SK-N-MC (cell line): ENCODE results near the gene MFGE8.

Experiments used
- DNase-seq: peaks from one replicate; pipeline ENCODE4 v3.0.0-alpha.2; 2011; ENCODE audit warnings: low read depth, low spot score
- H3K27ac ChIP-seq: fragments of 200-600 bp; sonication (generic); 2 replicates; pipeline ENCODE4 v1.5.1; 2016; ENCODE audit warnings: mixed run types
- H3K36me3 ChIP-seq: fragments of 200-600 bp; sonication (generic); 2 replicates; pipeline ENCODE4 v1.6.1; 2017; ENCODE audit warnings: antibody characterized with exemption, low read length, mixed read lengths; ENCODE audit not compliant: insufficient read depth
- H3K4me3 ChIP-seq: fragments of 200-600 bp; sonication (generic); 2 replicates; pipeline ENCODE4 v1.5.1; 2016
- H3K9ac ChIP-seq: fragments of 200-600 bp; sonication (generic); 2 replicates; pipeline ENCODE4 v1.8.0; 2017; ENCODE audit warnings: mixed run types, mixed read lengths; ENCODE audit not compliant: insufficient read length
- H3K9me3 ChIP-seq: fragments of 200-600 bp; sonication (generic); 2 replicates; pipeline ENCODE4 v1.6.1; 2017; ENCODE audit warnings: low read depth, mild to moderate bottlenecking, antibody characterized with exemption, low read length, moderate library complexity, mixed read lengths
- EZH2 ChIP-seq: fragments of 200-600 bp; sonication (generic); IDR thresholded peaks from one replicate; pipeline ENCODE4 v1.6.1; 2017; ENCODE audit warnings: antibody characterized with exemption
- FOXP2 ChIP-seq: optimal IDR thresholded peaks from 2 replicates; pipeline ENCODE3; 2011; ENCODE audit warnings: mild to moderate bottlenecking, moderate library complexity; ENCODE audit not compliant: insufficient read depth; ENCODE audit errors: extremely low read length, control extremely low read depth
- POLR2AphosphoS5 ChIP-seq: IDR thresholded peaks from 2 replicates; pipeline ENCODE4 v1.6.1; 2012; ENCODE audit warnings: mild to moderate bottlenecking, low read depth, low read length, borderline replicate concordance

The MFGE8 gene

GRCh38 chr15:88908697-88909621 is 4.2 kb downstream of the MFGE8 start:
- no peak for DNase-seq
- H3K4me3 ChIP-seq, result no peak overlapping the region
- H3K27ac ChIP-seq, result no peak overlapping the region
- TF ChIP-seq FOXP2, result no peak
- TF ChIP-seq POLR2AphosphoS5, result no peak
- TF ChIP-seq EZH2, result no peak
- no peak overlapping the region for H3K9ac ChIP-seq
- no peaks in the 10 kb centered on the region for H3K9me3 ChIP-seq
- H3K36me3 ChIP-seq, result no peaks in the 10 kb centered on the region; the same call in 1 of the 2 replicates

GRCh38 chr15:88908123-88908522 is 5.1 kb downstream of the MFGE8 start:
- no peak overlapping the region for H3K9ac ChIP-seq
- no peaks in the 10 kb centered on the region; the same call in 1 of the 2 replicates for H3K36me3 ChIP-seq
- no peak for DNase-seq
- H3K4me3 ChIP-seq, result no peak overlapping the region
- H3K27ac ChIP-seq, result no peak overlapping the region
- TF ChIP-seq POLR2AphosphoS5 (no peak), FOXP2 (no peak), EZH2 (no peak)
- H3K9me3 ChIP-seq, result no peaks in the 10 kb centered on the region

GRCh38 chr15:88907111-88907510 is 6.1 kb downstream of the MFGE8 start:
- Histone ChIP-seq H3K9ac (no peak overlapping the region), H3K9me3 (no peaks in the 10 kb centered on the region), H3K27ac (no peak overlapping the region), H3K36me3 (no peaks in the 10 kb centered on the region; the same call in 1 of the 2 replicates), H3K4me3 (no peak overlapping the region)
- DNase-seq, result no peak
- TF ChIP-seq EZH2 (no peak), POLR2AphosphoS5 (no peak), FOXP2 (no peak)

GRCh38 chr15:88906551-88906950 is 6.6 kb downstream of the MFGE8 start:
- TF ChIP-seq EZH2 (no peak), POLR2AphosphoS5 (no peak), FOXP2 (no peak)
- no peak overlapping the region for H3K27ac ChIP-seq
- no peak overlapping the region for H3K4me3 ChIP-seq
- H3K9ac ChIP-seq, result no peak overlapping the region
- no peak for DNase-seq
- no peaks in the 10 kb centered on the region for H3K9me3 ChIP-seq
- H3K36me3 ChIP-seq, result no peaks in the 10 kb centered on the region; the same call in 1 of the 2 replicates

GRCh38 chr15:88906130-88906529 is 7.0 kb downstream of the MFGE8 start:
- no peak for DNase-seq
- H3K36me3 ChIP-seq, result no peaks in the 10 kb centered on the region; the same call in 1 of the 2 replicates
- H3K4me3 ChIP-seq, result no peak overlapping the region
- no peak overlapping the region for H3K9ac ChIP-seq
- no peaks in the 10 kb centered on the region for H3K9me3 ChIP-seq
- TF ChIP-seq POLR2AphosphoS5 (no peak), FOXP2 (no peak)
- no peak overlapping the region for H3K27ac ChIP-seq

GRCh38 chr15:88905576-88905975 is 7.6 kb downstream of the MFGE8 start:
- Histone ChIP-seq H3K36me3 (no peaks in the 10 kb centered on the region; the same call in 1 of the 2 replicates), H3K9me3 (no peaks in the 10 kb centered on the region), H3K4me3 (no peak overlapping the region; the same call in 1 of the 2 replicates), H3K9ac (no peak overlapping the region), H3K27ac (no peak overlapping the region)
- DNase-seq, result no peak
- TF ChIP-seq FOXP2 (no peak), EZH2 (no peak), POLR2AphosphoS5 (no peak)

GRCh38 chr15:88904624-88905327 is 8.4 kb downstream of the MFGE8 start:
- H3K9ac ChIP-seq, result no peak overlapping the region
- no peaks in the 10 kb centered on the region; the same call in 1 of the 2 replicates for H3K36me3 ChIP-seq
- no peak for DNase-seq
- H3K4me3 ChIP-seq, result peak overlapping the region; percentile 50
- H3K9me3 ChIP-seq, result no peaks in the 10 kb centered on the region
- TF ChIP-seq POLR2AphosphoS5 (no peak), EZH2 (no peak), FOXP2 (no peak)
- H3K27ac ChIP-seq, result no peak overlapping the region

- Histone ChIP-seq H3K27ac (no peak overlapping the region), H3K36me3 (no peaks in the 10 kb centered on the region; the same call in 1 of the 2 replicates), H3K9me3 (no peaks in the 10 kb centered on the region), H3K9ac (no peak overlapping the region), H3K4me3 (no peak overlapping the region)
- DNase-seq, result no peak
- no peak for TF ChIP-seq FOXP2
- no peak for TF ChIP-seq POLR2AphosphoS5
- TF ChIP-seq EZH2, result no peak
These were observed 8.9 kb downstream of the MFGE8 start for GRCh38 chr15:88904257-88904623.
